Measurements from ENCODE around the gene VPS9D1.

DNA sequence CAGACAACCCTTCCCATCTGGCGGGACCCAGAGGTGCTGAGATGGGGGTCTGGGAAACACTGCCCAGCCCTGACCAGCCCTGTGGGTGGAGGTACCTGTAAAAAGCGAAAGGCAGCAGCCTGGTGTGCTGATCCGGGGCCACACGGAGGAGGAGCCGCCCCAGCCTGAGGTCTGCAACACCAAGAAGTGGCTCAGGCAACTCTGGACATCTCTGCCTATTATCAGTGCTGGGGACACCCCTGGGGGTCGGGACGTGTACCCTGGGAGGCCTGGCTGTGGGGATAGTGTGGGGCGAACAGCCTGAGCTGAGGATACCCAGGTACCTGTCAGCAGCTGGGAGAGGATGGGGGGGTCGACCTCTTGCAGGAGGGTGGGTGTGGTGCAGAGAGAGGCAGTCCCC lies 18.7 kb upstream of the VPS9D1 start:
- TF ChIP-seq, protein P1, sequence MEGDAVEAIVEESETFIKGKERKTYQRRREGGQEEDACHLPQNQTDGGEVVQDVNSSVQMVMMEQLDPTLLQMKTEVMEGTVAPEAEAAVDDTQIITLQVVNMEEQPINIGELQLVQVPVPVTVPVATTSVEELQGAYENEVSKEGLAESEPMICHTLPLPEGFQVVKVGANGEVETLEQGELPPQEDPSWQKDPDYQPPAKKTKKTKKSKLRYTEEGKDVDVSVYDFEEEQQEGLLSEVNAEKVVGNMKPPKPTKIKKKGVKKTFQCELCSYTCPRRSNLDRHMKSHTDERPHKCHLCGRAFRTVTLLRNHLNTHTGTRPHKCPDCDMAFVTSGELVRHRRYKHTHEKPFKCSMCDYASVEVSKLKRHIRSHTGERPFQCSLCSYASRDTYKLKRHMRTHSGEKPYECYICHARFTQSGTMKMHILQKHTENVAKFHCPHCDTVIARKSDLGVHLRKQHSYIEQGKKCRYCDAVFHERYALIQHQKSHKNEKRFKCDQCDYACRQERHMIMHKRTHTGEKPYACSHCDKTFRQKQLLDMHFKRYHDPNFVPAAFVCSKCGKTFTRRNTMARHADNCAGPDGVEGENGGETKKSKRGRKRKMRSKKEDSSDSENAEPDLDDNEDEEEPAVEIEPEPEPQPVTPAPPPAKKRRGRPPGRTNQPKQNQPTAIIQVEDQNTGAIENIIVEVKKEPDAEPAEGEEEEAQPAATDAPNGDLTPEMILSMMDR (conservative IDR thresholded peaks at IDR 0.05; ENCODE audit: low read depth, low read length), result no peak
- no peak for TF ChIP-seq POLR2A (IDR thresholded peaks at IDR 0.05; ENCODE audit: low read depth, low read length)
- no peak for TF ChIP-seq RAD21 (IDR thresholded peaks at IDR 0.05; ENCODE audit: low read length)
- TF ChIP-seq MXI1 (IDR thresholded peaks at IDR 0.05; ENCODE audit: borderline replicate concordance, low read depth, low read length), result no peak
- TF ChIP-seq, protein P2, sequence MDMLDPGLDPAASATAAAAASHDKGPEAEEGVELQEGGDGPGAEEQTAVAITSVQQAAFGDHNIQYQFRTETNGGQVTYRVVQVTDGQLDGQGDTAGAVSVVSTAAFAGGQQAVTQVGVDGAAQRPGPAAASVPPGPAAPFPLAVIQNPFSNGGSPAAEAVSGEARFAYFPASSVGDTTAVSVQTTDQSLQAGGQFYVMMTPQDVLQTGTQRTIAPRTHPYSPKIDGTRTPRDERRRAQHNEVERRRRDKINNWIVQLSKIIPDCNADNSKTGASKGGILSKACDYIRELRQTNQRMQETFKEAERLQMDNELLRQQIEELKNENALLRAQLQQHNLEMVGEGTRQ (IDR thresholded peaks at IDR 0.05; ENCODE audit: low read depth, low read length), result no peak

All from IMR-90 (cell line).